Measurements from ENCODE around the gene HOXA6.

GRCh38 chr7:27114881-27115220, 32.7 kb downstream of the HOXA6 start:
- TF ChIP-seq JUND (IDR thresholded peaks at IDR 0.05) (no peak), CTCF (IDR thresholded peaks at IDR 0.05 in 2 of 3, conservative IDR thresholded peaks at IDR 0.05 in 1 of 3; ENCODE audit: borderline replicate concordance in 1 of 3, insufficient read depth in 1 of 3, low read depth in 2 of 3, low read length in 2 of 3) (no peak), REST (IDR thresholded peaks at IDR 0.05; ENCODE audit: low read depth) (no peak), POLR2AphosphoS5 (IDR thresholded peaks at IDR 0.05; ENCODE audit: low read depth, low read length) (no peak), SRF (IDR thresholded peaks at IDR 0.05; ENCODE audit: low read depth) (no peak), EZH2 (IDR thresholded peaks at IDR 0.05) (no peak)

Data from HCT116 (cell line).